ENCODE results near the gene ZNF76. TPM values are rescaled to one million over a fixed set of nuclear protein-coding genes. Genes with fewer than 3 reads are reported as not detected.

Gene ZNF76
- polyA plus RNA-seq, 2 of the 4 experiments (the other 2 are of a cell fraction) = 7.9 to 10.5 TPM

GRCh38 chr6:35341557-35341956, 82.0 kb downstream of the ZNF76 start:
- peaks cover 8% of the 10 kb centered on the region; the same call in 2 of the 3 replicates for H3K4me1 ChIP-seq
- no peaks in the 10 kb centered on the region for H3K9me3 ChIP-seq
- DNase-seq (ENCODE audit: low read depth in 1 of 2, low spot score in 1 of 2) = no peak
- H3K27ac ChIP-seq = no peak overlapping the region
- no peak overlapping the region for H3K4me3 ChIP-seq
- H3K4me2 ChIP-seq = no peak overlapping the region
- WGBS (ENCODE audit: missing lambda C conversion rate) = 77% methylated on average over 13 of the region's 13 CpGs
- POLR2A ChIA-PET = interaction anchor here (0.7 to 1.5 kb wide), 2 partner anchors 108 to 126 kb away, joined by 4 to 8 read pairs; no protein-coding TSS in a partner anchor
- ATAC-seq = no peak; a peak in 1 of 6 replicates
- FAIRE-seq = no peak
- TF ChIP-seq RFX5 (IDR thresholded peaks at IDR 0.05) = no peak
- no peak for TF ChIP-seq EP300 (IDR thresholded peaks at IDR 0.05)
- no peak for TF ChIP-seq RAD21 (conservative IDR thresholded peaks at IDR 0.05 in 1 of 2, IDR thresholded peaks at IDR 0.05 in 1 of 2)
- peak in 1 of 2 experiments; percentile 60; a peak in 3 of 4 replicates for TF ChIP-seq CEBPB (IDR thresholded peaks at IDR 0.05)
- TF ChIP-seq, protein P1, sequence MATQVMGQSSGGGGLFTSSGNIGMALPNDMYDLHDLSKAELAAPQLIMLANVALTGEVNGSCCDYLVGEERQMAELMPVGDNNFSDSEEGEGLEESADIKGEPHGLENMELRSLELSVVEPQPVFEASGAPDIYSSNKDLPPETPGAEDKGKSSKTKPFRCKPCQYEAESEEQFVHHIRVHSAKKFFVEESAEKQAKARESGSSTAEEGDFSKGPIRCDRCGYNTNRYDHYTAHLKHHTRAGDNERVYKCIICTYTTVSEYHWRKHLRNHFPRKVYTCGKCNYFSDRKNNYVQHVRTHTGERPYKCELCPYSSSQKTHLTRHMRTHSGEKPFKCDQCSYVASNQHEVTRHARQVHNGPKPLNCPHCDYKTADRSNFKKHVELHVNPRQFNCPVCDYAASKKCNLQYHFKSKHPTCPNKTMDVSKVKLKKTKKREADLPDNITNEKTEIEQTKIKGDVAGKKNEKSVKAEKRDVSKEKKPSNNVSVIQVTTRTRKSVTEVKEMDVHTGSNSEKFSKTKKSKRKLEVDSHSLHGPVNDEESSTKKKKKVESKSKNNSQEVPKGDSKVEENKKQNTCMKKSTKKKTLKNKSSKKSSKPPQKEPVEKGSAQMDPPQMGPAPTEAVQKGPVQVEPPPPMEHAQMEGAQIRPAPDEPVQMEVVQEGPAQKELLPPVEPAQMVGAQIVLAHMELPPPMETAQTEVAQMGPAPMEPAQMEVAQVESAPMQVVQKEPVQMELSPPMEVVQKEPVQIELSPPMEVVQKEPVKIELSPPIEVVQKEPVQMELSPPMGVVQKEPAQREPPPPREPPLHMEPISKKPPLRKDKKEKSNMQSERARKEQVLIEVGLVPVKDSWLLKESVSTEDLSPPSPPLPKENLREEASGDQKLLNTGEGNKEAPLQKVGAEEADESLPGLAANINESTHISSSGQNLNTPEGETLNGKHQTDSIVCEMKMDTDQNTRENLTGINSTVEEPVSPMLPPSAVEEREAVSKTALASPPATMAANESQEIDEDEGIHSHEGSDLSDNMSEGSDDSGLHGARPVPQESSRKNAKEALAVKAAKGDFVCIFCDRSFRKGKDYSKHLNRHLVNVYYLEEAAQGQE (IDR thresholded peaks at IDR 0.05) = no peak
- CTCF ChIA-PET = interaction anchor here (0.6 to 6.9 kb wide), 33 partner anchors 11 to 397 kb away, joined by 3 to 140 read pairs (median 5); partner anchors contain the start of genes FANCE and RPL10A

DNA sequence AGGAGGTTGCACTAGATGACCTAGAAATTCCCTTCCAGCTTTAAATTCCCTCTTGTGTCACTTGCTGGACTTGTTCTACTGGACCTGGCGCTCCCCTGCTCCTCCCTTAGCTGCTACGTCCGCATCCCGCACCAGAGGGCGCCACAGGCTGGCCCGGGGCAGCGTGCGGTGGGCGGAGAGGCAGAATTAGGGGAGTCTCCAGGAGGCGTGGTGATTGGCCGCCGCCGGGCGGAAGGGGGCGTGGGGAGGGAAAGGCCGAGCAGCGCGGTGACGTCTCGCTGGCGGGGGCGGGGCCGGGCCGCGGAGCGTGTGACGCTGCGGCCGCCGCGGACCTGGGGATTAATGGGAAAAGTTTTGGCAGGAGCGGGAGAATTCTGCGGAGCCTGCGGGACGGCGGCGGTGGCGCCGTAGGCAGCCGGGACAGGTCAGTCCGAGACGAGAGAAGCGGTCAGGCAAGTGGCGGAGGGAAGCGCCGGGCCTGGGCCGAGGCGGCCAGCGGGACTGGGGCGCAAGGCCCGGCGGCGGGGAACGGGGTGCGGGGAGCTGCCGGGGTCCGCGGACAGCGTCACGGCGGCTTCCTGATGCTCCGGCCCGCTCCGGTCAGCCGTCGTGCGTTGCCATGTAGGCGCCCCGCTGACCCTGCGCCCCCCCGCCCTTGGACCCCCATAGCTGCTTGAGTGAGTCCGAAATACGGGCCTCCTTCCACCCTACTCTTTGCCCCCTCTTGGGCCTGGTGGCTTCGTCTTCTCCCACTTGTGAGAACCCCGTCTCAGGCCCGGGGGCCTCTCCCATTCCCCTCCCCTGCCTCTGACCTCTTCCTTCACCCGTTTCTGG, 82.9 kb downstream of the ZNF76 start, which contains the start of gene PPARD:
Gene PPARD, plus strand, starts transcription at position 301 of the 834 bp plus-strand sequence. CDS start 68,530 bp downstream, outside the sequence.
- no peak for TF ChIP-seq EP300 (IDR thresholded peaks at IDR 0.05)
- TF ChIP-seq CHD2 (IDR thresholded peaks at IDR 0.05; ENCODE audit: low read length, partially characterized antibody) = no peak
- TF ChIP-seq RAD21 (conservative IDR thresholded peaks at IDR 0.05 in 1 of 2, IDR thresholded peaks at IDR 0.05 in 1 of 2) = peak; percentile 95 to 96
- 0 out of 2 replicates have a peak, but pooled peaks have one; percentile 33 for TF ChIP-seq POLR2A (IDR thresholded peaks at IDR 0.05; ENCODE audit: low read length)
- TF ChIP-seq RFX5 (IDR thresholded peaks at IDR 0.05) = 0 out of 2 replicates have a peak, but pooled peaks have one; percentile 13
- TF ChIP-seq CTCF (IDR thresholded peaks at IDR 0.05) = peak; percentile 86
- TF ChIP-seq, protein P2, sequence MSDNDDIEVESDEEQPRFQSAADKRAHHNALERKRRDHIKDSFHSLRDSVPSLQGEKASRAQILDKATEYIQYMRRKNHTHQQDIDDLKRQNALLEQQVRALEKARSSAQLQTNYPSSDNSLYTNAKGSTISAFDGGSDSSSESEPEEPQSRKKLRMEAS (IDR thresholded peaks at IDR 0.05) = 0 out of 2 replicates have a peak, but pooled peaks have one; percentile 35
- peak; percentile 53; the same call in 1 of the 2 replicates for TF ChIP-seq PHF8 (IDR thresholded peaks at IDR 0.05; ENCODE audit: borderline replicate concordance, low read depth)
- peak; percentile 97 for TF ChIP-seq SMC3 (IDR thresholded peaks at IDR 0.05)
- peak; percentile 97 to 99 for ATAC-seq
- Histone ChIP-seq H3K27ac (peak within 1 kb of the TSS; percentile 72 to 89), H3K9me3 (no peaks in the 10 kb centered on the region), H3K4me2 (peak within 1 kb of the TSS; percentile 86), H3K4me1 (peaks cover 8% of the 10 kb centered on the region; the same call in 2 of the 3 replicates), H3K4me3 (peak within 1 kb of the TSS; percentile 69)
- FAIRE-seq = no peak
- ChIA-PET POLR2A (interaction anchor here (0.6 to 1.5 kb wide), 3 partner anchors 105 to 125 kb away, joined by 4 to 8 read pairs (median 4); no protein-coding TSS in a partner anchor), CTCF (interaction anchor here (0.6 to 6.9 kb wide), 38 partner anchors 10 to 397 kb away, joined by 3 to 140 read pairs (median 5); partner anchors contain the start of genes FANCE and RPL10A)
- 2% methylated on average over 13 of the region's 77 CpGs for WGBS (ENCODE audit: missing lambda C conversion rate)
- peak; percentile 84 to 91 for DNase-seq (ENCODE audit: low read depth in 1 of 2, low spot score in 1 of 2)

Data from A549 (cell line).